Natural killer cell (primary cell): ENCODE measurements around the gene ATRNL1. TPM values are rescaled to one million over a fixed set of nuclear protein-coding genes. Genes with fewer than 3 reads are reported as not detected.

Experiments used
- ATAC-seq, 3 donors: fragments of 150-1000 bp in 2 of 3; fragments of 200-7000 bp in 1 of 3; cut with Tn5 transposase; 1 replicate in 1 of 3; 2 replicates in 2 of 3; pipeline ENCODE4 v1.10.0; 2021; ENCODE audit warnings: mild to moderate bottlenecking in 2 of 3, moderate library complexity in 2 of 3
- DNase-seq, 2 donors: peaks; one replicate each; pipeline versions ENCODE4 v3.0.0 to v3.0.0-alpha.2; 2013 to 2021; ENCODE audit warnings: mixed read lengths in 1 of 2
- H3K27ac ChIP-seq: one replicate; pipeline ENCODE4 v1.5.1; 2013; ENCODE audit warnings: mild to moderate bottlenecking, low read length
- H3K27me3 ChIP-seq: one replicate; pipeline ENCODE4 v1.6.1; 2013; ENCODE audit warnings: low read length; ENCODE audit not compliant: control insufficient read depth, insufficient read depth
- H3K36me3 ChIP-seq: one replicate; pipeline ENCODE4 v1.6.1; 2013; ENCODE audit warnings: low read length; ENCODE audit not compliant: control insufficient read depth, insufficient read depth
- H3K4me1 ChIP-seq: one replicate; pipeline ENCODE4 v1.6.1; 2013; ENCODE audit warnings: low read length; ENCODE audit not compliant: control insufficient read depth, insufficient read depth
- H3K4me3 ChIP-seq: one replicate; pipeline ENCODE4 v1.5.1; 2013; ENCODE audit warnings: low read length
- H3K9me3 ChIP-seq: one replicate; pipeline ENCODE4 v1.6.1; 2013; ENCODE audit warnings: low read length; ENCODE audit not compliant: control insufficient read depth, insufficient read depth
- H3K27ac Mint-ChIP-seq, 2 donors: one replicate each; pipeline ENCODE4 v1.8.0; 2022; ENCODE audit warnings: mild to moderate bottlenecking in 2 of 2, mixed read lengths in 2 of 2, moderate library complexity in 1 of 2
- H3K27me3 Mint-ChIP-seq, 2 donors: one replicate each; pipeline ENCODE4 v1.8.0; 2022; ENCODE audit warnings: low read depth in 2 of 2, mixed read lengths in 2 of 2
- H3K36me3 Mint-ChIP-seq: one replicate; pipeline ENCODE4 v1.8.0; 2022; ENCODE audit warnings: mixed read lengths
- H3K4me1 Mint-ChIP-seq, 2 donors: one replicate each; pipeline ENCODE4 v1.8.0; 2022; ENCODE audit warnings: mixed read lengths in 2 of 2
- H3K4me3 Mint-ChIP-seq: one replicate; pipeline ENCODE4 v1.8.0; 2022; ENCODE audit warnings: mild to moderate bottlenecking, moderate library complexity, mixed read lengths
- H3K9me3 Mint-ChIP-seq, 2 donors: one replicate each; pipeline ENCODE4 v1.8.0; 2022; ENCODE audit warnings: mixed read lengths in 2 of 2
- WGBS: methylation state at CpG from one replicate; pipeline ENCODE4 v1.1.7; 2013; ENCODE audit warnings: missing lambda C conversion rate; ENCODE audit not compliant: insufficient coverage; 5-methylcytosine and 5-hydroxymethylcytosine counted together
- intact Hi-C: fragments of 100-400 bp; cut with micrococcal nuclease; formaldehyde crosslinking; loops from one replicate; pipeline ENCODE4 v1.14.2; 2022
- total RNA-seq, 4 donors: library from RNA; stranded (reverse); fragments of 120-200 nt in 1 of 4; gene quantifications; one replicate each; pipeline versions ENCODE4 v1.2.3 to v1.2.4, GENCODE V29; 2013 to 2022
- TF ChIP-seq, protein P1 (sequence below): fragments of 200-600 bp; IDR thresholded peaks from one replicate; pipeline ENCODE4 v1.8.0; 2022; ENCODE audit warnings: antibody characterized with exemption

The ATRNL1 gene
- total RNA-seq, 3 donors from 2014 or later (not counting 1 experiment from before 2014, with no cell fraction given), result not detected

DNA sequence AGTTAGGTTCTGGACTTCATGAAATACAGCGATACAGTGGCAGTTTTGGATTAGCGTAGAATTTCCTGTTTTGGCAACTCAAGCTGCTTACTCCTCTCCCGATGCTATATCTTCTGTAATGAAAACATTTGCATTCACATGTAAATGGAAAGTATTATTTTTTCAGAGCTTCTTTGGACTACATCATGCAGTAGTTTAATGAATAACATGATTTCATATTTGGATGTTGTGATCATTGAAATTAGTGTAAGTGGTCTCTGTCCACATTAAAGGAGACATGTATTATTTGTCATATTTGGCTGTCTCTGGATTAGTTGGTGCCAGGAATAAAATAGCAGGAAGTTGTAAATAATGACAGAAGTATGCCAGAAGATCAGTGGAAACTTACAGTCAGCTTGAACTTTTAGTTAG is 848.2 kb downstream of the ATRNL1 start:
- intact Hi-C loops, result no loop called here
- Mint-ChIP-seq H3K9me3 (peaks cover 9 to 13% of the 10 kb centered on the region in 2 donors), H3K4me1 (no peaks in the 10 kb centered on the region), H3K27ac (no peak overlapping the region), H3K4me3 (no peak overlapping the region), H3K27me3 (no peaks in the 10 kb centered on the region), H3K36me3 (no peaks in the 10 kb centered on the region)
- 57% methylated on average over 1 of the region's 3 CpGs for WGBS
- TF ChIP-seq, protein P1, sequence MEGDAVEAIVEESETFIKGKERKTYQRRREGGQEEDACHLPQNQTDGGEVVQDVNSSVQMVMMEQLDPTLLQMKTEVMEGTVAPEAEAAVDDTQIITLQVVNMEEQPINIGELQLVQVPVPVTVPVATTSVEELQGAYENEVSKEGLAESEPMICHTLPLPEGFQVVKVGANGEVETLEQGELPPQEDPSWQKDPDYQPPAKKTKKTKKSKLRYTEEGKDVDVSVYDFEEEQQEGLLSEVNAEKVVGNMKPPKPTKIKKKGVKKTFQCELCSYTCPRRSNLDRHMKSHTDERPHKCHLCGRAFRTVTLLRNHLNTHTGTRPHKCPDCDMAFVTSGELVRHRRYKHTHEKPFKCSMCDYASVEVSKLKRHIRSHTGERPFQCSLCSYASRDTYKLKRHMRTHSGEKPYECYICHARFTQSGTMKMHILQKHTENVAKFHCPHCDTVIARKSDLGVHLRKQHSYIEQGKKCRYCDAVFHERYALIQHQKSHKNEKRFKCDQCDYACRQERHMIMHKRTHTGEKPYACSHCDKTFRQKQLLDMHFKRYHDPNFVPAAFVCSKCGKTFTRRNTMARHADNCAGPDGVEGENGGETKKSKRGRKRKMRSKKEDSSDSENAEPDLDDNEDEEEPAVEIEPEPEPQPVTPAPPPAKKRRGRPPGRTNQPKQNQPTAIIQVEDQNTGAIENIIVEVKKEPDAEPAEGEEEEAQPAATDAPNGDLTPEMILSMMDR, result no peak
- Histone ChIP-seq H3K4me1 (no peaks in the 10 kb centered on the region), H3K9me3 (peaks cover 2% of the 10 kb centered on the region), H3K36me3 (no peaks in the 10 kb centered on the region), H3K27ac (no peak overlapping the region), H3K27me3 (no peaks in the 10 kb centered on the region), H3K4me3 (no peak overlapping the region)
- ATAC-seq (no peak), DNase-seq (no peak)

DNA sequence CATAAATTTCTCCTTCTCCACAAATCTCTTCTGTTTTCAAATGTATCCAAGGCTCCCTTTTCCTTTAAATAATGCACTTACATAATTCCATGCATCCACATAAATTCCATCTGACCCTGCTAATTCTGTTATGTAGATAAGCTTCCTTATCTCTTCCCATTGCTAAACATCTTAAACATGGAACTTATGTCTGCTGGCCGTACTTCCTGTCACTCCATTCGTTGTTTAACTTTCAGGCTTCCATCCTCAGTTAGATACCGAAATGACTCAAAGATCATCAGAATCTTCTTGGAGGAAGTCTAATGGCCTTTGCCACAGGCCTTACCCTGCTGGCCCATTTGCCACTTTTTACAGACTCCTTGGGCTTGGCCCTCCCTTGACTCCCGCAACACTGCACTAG is 848.9 kb downstream of the ATRNL1 start:
- Mint-ChIP-seq H3K27me3 (no peaks in the 10 kb centered on the region), H3K27ac (no peak overlapping the region), H3K36me3 (no peaks in the 10 kb centered on the region), H3K4me3 (no peak overlapping the region), H3K9me3 (peaks cover 6 to 10% of the 10 kb centered on the region in 2 donors), H3K4me1 (no peaks in the 10 kb centered on the region)
- TF ChIP-seq, protein P1, result no peak
- intact Hi-C loops, result no loop called here
- H3K27ac ChIP-seq, result no peak overlapping the region
- no peaks in the 10 kb centered on the region for H3K36me3 ChIP-seq
- DNase-seq, result no peak
- H3K4me1 ChIP-seq, result no peaks in the 10 kb centered on the region
- WGBS, result 86% methylated on average over 4 of the region's 4 CpGs
- no peaks in the 10 kb centered on the region for H3K27me3 ChIP-seq
- no peak for ATAC-seq
- peaks cover 2% of the 10 kb centered on the region for H3K9me3 ChIP-seq
- H3K4me3 ChIP-seq, result no peak overlapping the region

DNA sequence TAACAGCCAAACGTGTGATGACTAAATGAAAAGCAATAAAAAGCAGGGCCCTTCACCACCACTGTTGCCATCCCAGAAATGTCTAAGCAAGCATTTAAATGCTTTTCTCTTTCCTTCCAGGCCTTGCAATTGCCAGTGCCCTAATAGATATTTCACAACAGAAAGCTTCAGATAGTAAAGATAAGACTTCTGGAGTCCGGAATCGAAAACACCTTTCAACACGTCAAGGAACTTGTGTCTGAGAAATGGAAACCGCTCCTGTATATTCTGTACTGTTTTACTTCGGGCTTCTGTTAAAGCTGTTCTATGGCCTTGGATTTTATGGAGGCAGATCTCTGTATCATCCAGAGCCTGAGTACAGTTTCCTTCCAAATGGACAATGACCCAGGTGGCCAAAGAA is 851.4 kb downstream of the ATRNL1 start:
- Mint-ChIP-seq H3K4me1 (no peaks in the 10 kb centered on the region), H3K27me3 (no peaks in the 10 kb centered on the region), H3K9me3 (peaks cover 2 to 9% of the 10 kb centered on the region in 2 donors), H3K27ac (no peak overlapping the region), H3K4me3 (no peak overlapping the region), H3K36me3 (no peaks in the 10 kb centered on the region)
- ATAC-seq, result no peak
- H3K27ac ChIP-seq, result no peak overlapping the region
- no peak overlapping the region for H3K4me3 ChIP-seq
- H3K4me1 ChIP-seq, result no peaks in the 10 kb centered on the region
- H3K9me3 ChIP-seq, result no peaks in the 10 kb centered on the region
- H3K36me3 ChIP-seq, result no peaks in the 10 kb centered on the region
- TF ChIP-seq, protein P1, result no peak
- intact Hi-C loops, result no loop called here
- 93% methylated on average over 6 of the region's 6 CpGs for WGBS
- DNase-seq, result no peak
- no peaks in the 10 kb centered on the region for H3K27me3 ChIP-seq

DNA sequence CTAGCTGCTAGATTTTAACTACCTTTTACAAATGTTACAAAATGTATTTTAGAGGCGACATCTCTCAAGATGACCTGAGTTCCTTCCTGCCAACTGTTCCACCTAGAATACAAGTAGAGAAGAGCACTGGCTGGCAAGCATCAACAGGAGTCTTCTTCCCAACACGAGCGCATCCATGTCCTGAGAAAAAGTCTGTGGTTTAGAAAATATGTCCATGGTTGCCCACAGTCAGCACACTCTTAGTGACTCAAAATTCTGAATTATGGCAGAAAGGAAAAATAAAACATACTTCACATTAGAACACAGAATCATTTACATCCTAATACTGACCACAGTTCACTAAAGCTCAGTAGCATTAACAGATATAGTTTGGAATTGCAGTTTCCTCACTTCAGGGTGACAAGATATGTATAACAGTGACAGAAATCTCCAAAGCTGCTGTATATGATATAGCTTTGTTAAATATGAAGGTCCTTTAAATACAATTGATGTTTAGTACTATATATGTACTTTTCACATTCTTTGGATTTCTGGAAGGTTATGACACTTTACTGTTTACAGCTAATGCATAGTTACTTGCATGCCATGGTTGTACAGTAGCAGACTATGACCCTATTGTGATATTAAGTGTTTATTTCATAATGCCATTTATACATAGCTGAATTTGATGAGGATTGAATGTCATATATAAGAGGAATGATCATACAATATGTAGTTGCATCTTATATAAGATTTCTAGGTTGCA is 852.7 kb downstream of the ATRNL1 start:
- TF ChIP-seq, protein P1, result no peak
- Histone ChIP-seq H3K27me3 (no peaks in the 10 kb centered on the region), H3K27ac (no peak overlapping the region), H3K36me3 (no peaks in the 10 kb centered on the region), H3K4me3 (no peak overlapping the region), H3K4me1 (no peaks in the 10 kb centered on the region), H3K9me3 (no peaks in the 10 kb centered on the region)
- Mint-ChIP-seq H3K9me3 (peaks cover 2 to 6% of the 10 kb centered on the region in 2 donors), H3K27me3 (no peaks in the 10 kb centered on the region), H3K27ac (no peak overlapping the region), H3K4me1 (no peaks in the 10 kb centered on the region), H3K36me3 (no peaks in the 10 kb centered on the region), H3K4me3 (no peak overlapping the region)
- intact Hi-C loops, result no loop called here
- 94% methylated on average over 3 of the region's 3 CpGs for WGBS
- no peak for ATAC-seq
- no peak for DNase-seq
